GM12878 (cell line): ENCODE data around the gene OR2H2. TPM values are rescaled to one million over a fixed set of nuclear protein-coding genes. Genes with fewer than 3 reads are reported as not detected.

Source experiments
- ATAC-seq: fragments of 200-7000 bp; cut with Tn5 transposase; 3 replicates; pipeline ENCODE4 v1.9.1; 2020; ENCODE audit warnings: mild to moderate bottlenecking, moderate library complexity
- BruUV-seq: library from RNA; stranded (reverse); fragments of 400-500 nt; replicated peaks from 2 replicates; lab custom pipeline; 2021; lab: Mats Ljungman, UMichigan
- CTCF ChIA-PET: fragments of 300-600 bp; sonication (Branson Sonifier 250); formaldehyde crosslinking; extraction: SDS; loops from one replicate; lab custom pipeline; 2021; ENCODE audit warnings: inconsistent platforms; lab: Yijun Ruan, JAX
- POLR2A ChIA-PET: fragments of 350-600 bp; formaldehyde crosslinking; extraction: SDS; loops from one replicate; lab custom pipeline; 2021; ENCODE audit warnings: inconsistent platforms; lab: Charles Lee
- RAD21 ChIA-PET: fragments of 300-600 bp; sonication (Branson Sonifier 250); formaldehyde crosslinking; loops from one replicate; lab custom pipeline; 2023; ENCODE audit warnings: antibody characterized with exemption; ENCODE audit not compliant: unreplicated experiment; lab: Charles Lee
- SMC1A ChIA-PET: fragments of 300-600 bp; sonication (Branson Sonifier 250); formaldehyde crosslinking; loops from one replicate; lab custom pipeline; 2023; ENCODE audit not compliant: unreplicated experiment, uncharacterized antibody; lab: Charles Lee
- DNase-seq: peaks from one replicate; pipeline ENCODE4 v3.0.0-alpha.2; 2011; ENCODE audit warnings: low read depth, low spot score
- FAIRE-seq: peaks from 3 replicates; lab custom pipeline; 2011; peaks lifted over from hg19 to GRCh38; lab: Jason Lieb, UNC
- H2AFZ ChIP-seq: 2 replicates; pipeline ENCODE4 v1.6.0; 2011; ENCODE audit warnings: low read depth, low read length, control low read depth; ENCODE audit not compliant: control insufficient read depth
- H3K27ac ChIP-seq: 2 replicates; pipeline ENCODE4 v1.5.1; 2011; ENCODE audit warnings: control low read depth; ENCODE audit not compliant: control insufficient read depth, insufficient read depth
- H3K27me3 ChIP-seq, 2 experiments: replicated peaks in 1 of 2; 2 replicates each; pipeline versions ENCODE4 v1.6.0 to v1.6.1; 2011; ENCODE audit warnings: low read length in 1 of 2; ENCODE audit not compliant: control insufficient read depth in 2 of 2, insufficient read depth in 2 of 2
- H3K36me3 ChIP-seq, 2 experiments: 2 replicates each; pipeline ENCODE4 v1.5.1; 2011; ENCODE audit warnings: low read length in 1 of 2; ENCODE audit not compliant: control insufficient read depth in 2 of 2, insufficient read depth in 2 of 2
- H3K4me1 ChIP-seq: 2 replicates; pipeline ENCODE4 v1.6.1; 2011; ENCODE audit warnings: mild to moderate bottlenecking, low read length, moderate library complexity, mixed read lengths; ENCODE audit not compliant: control insufficient read depth, insufficient read depth
- H3K4me2 ChIP-seq: 2 replicates; pipeline ENCODE4 v1.6.0; 2011; ENCODE audit warnings: control low read depth; ENCODE audit not compliant: control insufficient read depth, insufficient read depth
- H3K4me3 ChIP-seq: fragments of 200-600 bp; sonication (generic); 2 replicates; pipeline ENCODE4 v1.5.1; 2016
- H3K79me2 ChIP-seq: 2 replicates; pipeline ENCODE4 v1.6.0; 2011; ENCODE audit warnings: low read length; ENCODE audit not compliant: control insufficient read depth, insufficient read depth
- H3K9ac ChIP-seq: 2 replicates; pipeline ENCODE4 v1.8.0; 2011; ENCODE audit warnings: low read length, control low read depth, mixed read lengths; ENCODE audit not compliant: control insufficient read depth, insufficient read depth
- H3K9me3 ChIP-seq: replicated peaks from 3 replicates; pipeline ENCODE4 v1.5.1; 2011; ENCODE audit warnings: mild to moderate bottlenecking, low read length; ENCODE audit not compliant: control insufficient read depth, insufficient read depth
- H4K20me1 ChIP-seq: 2 replicates; pipeline ENCODE4 v1.6.0; 2011; ENCODE audit not compliant: control insufficient read depth, insufficient read depth
- BCL11A ChIP-seq: IDR thresholded peaks from 2 replicates; pipeline ENCODE4 v1.6.1; 2011; ENCODE audit warnings: low read depth, low read length
- CHD2 ChIP-seq: IDR thresholded peaks from 2 replicates; pipeline ENCODE4 v1.6.1; 2011; ENCODE audit warnings: low read depth, low read length, improper control_type of control experiment, borderline replicate concordance
- CREB1 ChIP-seq: IDR thresholded peaks from 2 replicates; pipeline ENCODE4 v1.6.1; 2012; ENCODE audit warnings: low read depth, mild to moderate bottlenecking, inconsistent platforms
- EED ChIP-seq: sonication (generic); IDR thresholded peaks from 2 replicates; pipeline ENCODE4 v1.6.1; 2016; ENCODE audit warnings: antibody characterized with exemption, low read depth
- EGR1 ChIP-seq, 2 experiments: IDR thresholded peaks; 1 replicate in 1 of 2; 2 replicates in 1 of 2; pipeline ENCODE4 v1.6.1; 2011 to 2012; ENCODE audit warnings: low read depth in 2 of 2, low read length in 2 of 2, borderline replicate concordance in 1 of 2, mild to moderate bottlenecking in 1 of 2, moderate library complexity in 1 of 2
- IKZF2 ChIP-seq, 2 experiments: fragments of 450-650 bp; IDR thresholded peaks; 2 replicates each; pipeline ENCODE4 v1.6.1; 2017; ENCODE audit warnings: mild to moderate bottlenecking in 2 of 2, moderate library complexity in 2 of 2
- JUNB ChIP-seq: IDR thresholded peaks from 2 replicates; pipeline ENCODE4 v1.6.1; 2016; ENCODE audit warnings: antibody characterized with exemption, mild to moderate bottlenecking
- LARP7 ChIP-seq: fragments of 450-650 bp; IDR thresholded peaks from 2 replicates; pipeline ENCODE4 v1.6.1; 2017; ENCODE audit warnings: mild to moderate bottlenecking
- MEF2B ChIP-seq: fragments of 450-650 bp; IDR thresholded peaks from 2 replicates; pipeline ENCODE4 v1.6.1; 2018; ENCODE audit warnings: mild to moderate bottlenecking, moderate library complexity; ENCODE audit not compliant: partially characterized antibody, poor library complexity, severe bottlenecking
- MTA2 ChIP-seq: fragments of 450-650 bp; IDR thresholded peaks from 2 replicates; pipeline ENCODE4 v1.6.1; 2016; ENCODE audit warnings: low read depth, mild to moderate bottlenecking, moderate library complexity
- POLR2A ChIP-seq: IDR thresholded peaks from 2 replicates; pipeline ENCODE4 v1.6.1; 2011; ENCODE audit warnings: low read depth, mild to moderate bottlenecking, low read length
- RAD21 ChIP-seq: IDR thresholded peaks from 2 replicates; pipeline ENCODE4 v1.6.1; 2011; ENCODE audit warnings: mild to moderate bottlenecking, low read depth, low read length, moderate library complexity; ENCODE audit not compliant: insufficient read depth
- RBBP5 ChIP-seq: fragments of 200-600 bp; sonication (generic); conservative IDR thresholded peaks from 2 replicates; pipeline ENCODE4 v1.6.1; 2016
- REST ChIP-seq: IDR thresholded peaks from 2 replicates; pipeline ENCODE4 v1.6.1; 2012; ENCODE audit warnings: mild to moderate bottlenecking, low read depth, low read length
- SMAD1 ChIP-seq: fragments of 450-650 bp; IDR thresholded peaks from 2 replicates; pipeline ENCODE4 v1.6.1; 2018; ENCODE audit warnings: mild to moderate bottlenecking, low read depth; ENCODE audit not compliant: partially characterized antibody
- TARDBP ChIP-seq: IDR thresholded peaks from 2 replicates; pipeline ENCODE4 v1.6.1; 2016; ENCODE audit warnings: borderline replicate concordance
- TCF12 ChIP-seq: IDR thresholded peaks from 2 replicates; pipeline ENCODE4 v1.6.1; 2011; ENCODE audit warnings: low read depth, mild to moderate bottlenecking, low read length
- TCF7 ChIP-seq: IDR thresholded peaks from 2 replicates; pipeline ENCODE4 v1.6.1; 2014; ENCODE audit warnings: antibody characterized with exemption, borderline replicate concordance
- ZNF622 ChIP-seq: fragments of 450-650 bp; IDR thresholded peaks from 2 replicates; pipeline ENCODE4 v1.6.1; 2017; ENCODE audit warnings: mild to moderate bottlenecking, inconsistent platforms
- WGBS: methylation state at CpG from one replicate; pipeline ENCODE4 v1.1.6; 2016; ENCODE audit warnings: low lambda C conversion rate; ENCODE audit not compliant: insufficient replicate concordance, insufficient coverage; ENCODE audit errors: missing lambda C conversion rate; 5-methylcytosine and 5-hydroxymethylcytosine counted together
- in situ Hi-C: fragments of 300-500 bp; cut with MboI; formaldehyde crosslinking; loops from 9 replicates; pipeline ENCODE4 v1.14.3; 2018; ENCODE audit warnings: mixed read lengths
- intact Hi-C: fragments of 100-400 bp; cut with micrococcal nuclease; formaldehyde crosslinking; loops from one replicate; pipeline ENCODE4 v1.14.2; 2022; ENCODE audit not compliant: unreplicated experiment
- polyA plus RNA-seq, 11 experiments: library from polyadenylated mRNA; depleted of rRNA in 4 of 11; unstranded in 6 of 11; stranded (reverse) in 5 of 11; fragments of >200 nt; fragmentation: Nextera tagmentation in 4 of 11; fragmentation: Illumina TruSeq in 1 of 11; extraction: Ambion mirVana in 4 of 11; extraction: Trizol in 1 of 11; gene quantifications; 1 replicate in 1 of 11; 2 replicates in 10 of 11; pipeline versions ENCODE4 v1.2.1 to v1.2.3, GENCODE V29; 2011 to 2016; ENCODE audit warnings: inconsistent platforms in 2 of 11, missing spikeins in 2 of 11, low read depth in 1 of 11
- total RNA-seq, 4 experiments: library from RNA; depleted of rRNA in 3 of 4; stranded (reverse); fragments of >200 nt in 3 of 4; fragmentation: Illumina TruSeq in 1 of 4; extraction: Trizol in 1 of 4; gene quantifications; 2 replicates each; pipeline versions ENCODE4 v1.2.1 to v1.2.3, GENCODE V29; 2013 to 2021

OR2H2 gene
- total and polyA plus RNA-seq, 10 of the 15 experiments (the other 5 are each of a cell fraction or from before 2014, with no cell fraction given), result not detected

GRCh38 chr6:29603456-29603855 lies 18.5 kb downstream of the OR2H2 start:
- H3K79me2 ChIP-seq, result no peaks in the 10 kb centered on the region
- DNase-seq, result no peak
- FAIRE-seq, result no peak
- WGBS, result 69% methylated on average over 11 of the region's 11 CpGs
- SMC1A ChIA-PET, result interaction anchor here (0.6 kb wide), 1 partner anchor 340 kb away, joined by 3 read pairs; no protein-coding TSS in a partner anchor
- H3K27me3 ChIP-seq, result no peaks in the 10 kb centered on the region
- no peaks in the 10 kb centered on the region for H3K4me1 ChIP-seq
- H3K36me3 ChIP-seq, result no peaks in the 10 kb centered on the region
- ATAC-seq, result no peak
- H3K27ac ChIP-seq, result no peak overlapping the region
- intact Hi-C loops, result no loop called here
- no peak overlapping the region for H3K4me3 ChIP-seq
- no peaks in the 10 kb centered on the region for H4K20me1 ChIP-seq
- TF ChIP-seq CHD2, result no peak
- TF ChIP-seq LARP7, result no peak
- no peak for TF ChIP-seq TCF7
- no peak for TF ChIP-seq TARDBP
- TF ChIP-seq POLR2A, result no peak
- TF ChIP-seq MEF2B, result no peak
- TF ChIP-seq JUNB, result no peak
- no peak for TF ChIP-seq MTA2
- no peak for TF ChIP-seq SMAD1
- no peak for TF ChIP-seq CREB1
- TF ChIP-seq IKZF2 (IDR thresholded peaks at IDR 0.05), result no peak
- TF ChIP-seq TCF12, result no peak
- TF ChIP-seq EED, result no peak
- TF ChIP-seq EGR1 (IDR thresholded peaks at IDR 0.05; ENCODE audit: borderline replicate concordance in 1 of 2, low read depth in 2 of 2, low read length in 2 of 2), result no peak
- TF ChIP-seq REST, result no peak
- no peak for TF ChIP-seq BCL11A
- no peak for TF ChIP-seq RBBP5
- no peak for TF ChIP-seq ZNF622
- TF ChIP-seq RAD21, result no peak
- TF ChIP-seq, all 136 proteins: peak for 0
- CTCF ChIA-PET, result interaction anchor here (0.6 to 1.1 kb wide), 2 partner anchors 51 to 593 kb away, joined by 3 read pairs; no protein-coding TSS in a partner anchor
- no peak overlapping the region for H2AFZ ChIP-seq
- H3K4me2 ChIP-seq, result no peak overlapping the region
- RAD21 ChIA-PET, result no interaction called here
- in situ Hi-C loops, result no loop called here
- no TSS peak for BruUV-seq
- POLR2A ChIA-PET, result no interaction called here
- no peaks in the 10 kb centered on the region for H3K9me3 ChIP-seq
- H3K9ac ChIP-seq, result no peak overlapping the region
